Right lobe of liver (tissue), 4 donors: ENCODE results near the gene PTGDS.

Experiments
- POLR2A ChIP-seq: fragments of 450-650 bp; IDR thresholded peaks from one replicate; pipeline ENCODE4 v1.6.1; 2017; ENCODE audit warnings: antibody characterized with exemption, mild to moderate bottlenecking
- TF ChIP-seq, protein P1 (sequence below), 4 donors: fragments of 200-600 bp in 3 of 4; fragments of 450-650 bp in 1 of 4; IDR thresholded peaks; one replicate each; pipeline versions ENCODE4 v1.5.1 to v1.8.0; 2016 to 2022; ENCODE audit warnings: antibody characterized with exemption in 4 of 4, mild to moderate bottlenecking in 2 of 4
- donor health status: DM: no; HTN: no; CAD: no.
- donor health status: DM: no; HTN: no; CAD: no.
- donor health status: DM: no; HTN: yes; CAD: no.

- TF ChIP-seq, protein P1, sequence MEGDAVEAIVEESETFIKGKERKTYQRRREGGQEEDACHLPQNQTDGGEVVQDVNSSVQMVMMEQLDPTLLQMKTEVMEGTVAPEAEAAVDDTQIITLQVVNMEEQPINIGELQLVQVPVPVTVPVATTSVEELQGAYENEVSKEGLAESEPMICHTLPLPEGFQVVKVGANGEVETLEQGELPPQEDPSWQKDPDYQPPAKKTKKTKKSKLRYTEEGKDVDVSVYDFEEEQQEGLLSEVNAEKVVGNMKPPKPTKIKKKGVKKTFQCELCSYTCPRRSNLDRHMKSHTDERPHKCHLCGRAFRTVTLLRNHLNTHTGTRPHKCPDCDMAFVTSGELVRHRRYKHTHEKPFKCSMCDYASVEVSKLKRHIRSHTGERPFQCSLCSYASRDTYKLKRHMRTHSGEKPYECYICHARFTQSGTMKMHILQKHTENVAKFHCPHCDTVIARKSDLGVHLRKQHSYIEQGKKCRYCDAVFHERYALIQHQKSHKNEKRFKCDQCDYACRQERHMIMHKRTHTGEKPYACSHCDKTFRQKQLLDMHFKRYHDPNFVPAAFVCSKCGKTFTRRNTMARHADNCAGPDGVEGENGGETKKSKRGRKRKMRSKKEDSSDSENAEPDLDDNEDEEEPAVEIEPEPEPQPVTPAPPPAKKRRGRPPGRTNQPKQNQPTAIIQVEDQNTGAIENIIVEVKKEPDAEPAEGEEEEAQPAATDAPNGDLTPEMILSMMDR (IDR thresholded peaks at IDR 0.05), result no peak
- no peak for TF ChIP-seq POLR2A
Measured at GRCh38 chr9:136968333-136969127, 8.8 kb upstream of the PTGDS start.
